Stimulated activated CD8-positive, alpha-beta memory T cell treated with anti-CD3 and anti-CD28 coated beads, Interleukin-4, amount 100 ng/mL, for 1 hour (primary cell): ENCODE results near the gene TMTC4.
"Not testable (repeated sequence)": the region's sequence is repeated elsewhere in the genome, so short reads cannot be mapped to it uniquely, and the experiment has no call there.

Experiments used
- DNase-seq, 2 donors: peaks; one replicate each; pipeline ENCODE4 v3.0.0-alpha.2; 2020; ENCODE audit warnings: low read depth in 2 of 2, low spot score in 1 of 2

Gene TMTC4

GRCh38 chr13:100588331-100589177 is 86.0 kb downstream of the TMTC4 start, which contains the start of gene GGACT:
Gene GGACT (minus strand): TSS chr13:100588789. CDS start chr13:100532591, 56,198 bp downstream.
- peak; percentile 59 to 69 for DNase-seq

- DNase-seq = no peak
Observed at GRCh38 chr13:100584896-100585295, 89.7 kb downstream of the TMTC4 start.

GRCh38 chr13:100581504-100581903 is 93.1 kb downstream of the TMTC4 start:
- DNase-seq = no peak

- DNase-seq = no peak
Observed at GRCh38 chr13:100581030-100581429, 93.6 kb downstream of the TMTC4 start.

- DNase-seq = no peak
Observed at GRCh38 chr13:100580045-100580444, 94.5 kb downstream of the TMTC4 start.

- not testable (repeated sequence) for DNase-seq
Observed at GRCh38 chr13:100577239-100577638, 97.4 kb downstream of the TMTC4 start.

GRCh38 chr13:100573121-100573520 is 101.5 kb downstream of the TMTC4 start:
- DNase-seq = peak; percentile 58 to 64

- DNase-seq = no peak
Observed at GRCh38 chr13:100566543-100566942, 108.1 kb downstream of the TMTC4 start.

GRCh38 chr13:100565286-100565685 is 109.3 kb downstream of the TMTC4 start:
- DNase-seq = no peak

- no peak for DNase-seq
Observed at GRCh38 chr13:100564444-100565223, 110.0 kb downstream of the TMTC4 start.

GRCh38 chr13:100563779-100564178 is 110.8 kb downstream of the TMTC4 start:
- DNase-seq = no peak

- DNase-seq = no peak
Observed at GRCh38 chr13:100561599-100562204, 112.9 kb downstream of the TMTC4 start.

GRCh38 chr13:100561158-100561499 is 113.5 kb downstream of the TMTC4 start:
- DNase-seq = no peak

- DNase-seq = no peak
Observed at GRCh38 chr13:100560498-100561157, 114.0 kb downstream of the TMTC4 start.

- DNase-seq = no peak
Observed at GRCh38 chr13:100559886-100560285, 114.7 kb downstream of the TMTC4 start.
